Endodermal cell (in vitro differentiated cells): Measurements from ENCODE around the gene NTRK3. TPM values are rescaled to one million over a fixed set of nuclear protein-coding genes. Genes with fewer than 3 reads are reported as not detected.
A peak's percentile ranks its signal among the peaks of the same experiment; 100 is the strongest.

Experiments used
- DNase-seq: peaks from one replicate; pipeline ENCODE4 v3.0.0-alpha.2; 2017
- H3K27ac ChIP-seq: 2 replicates; pipeline ENCODE4 v1.5.1; 2013; ENCODE audit warnings: mild to moderate bottlenecking, low read depth, low read length, moderate library complexity
- H3K27me3 ChIP-seq: 2 replicates; pipeline ENCODE4 v1.6.1; 2013; ENCODE audit warnings: mild to moderate bottlenecking, low read length, moderate library complexity; ENCODE audit not compliant: insufficient read depth, control insufficient read depth, poor library complexity, severe bottlenecking
- H3K36me3 ChIP-seq: 2 replicates; pipeline ENCODE4 v1.7.0; 2013; ENCODE audit warnings: mild to moderate bottlenecking, low read length, moderate library complexity; ENCODE audit not compliant: control insufficient read depth, insufficient read depth
- H3K4me1 ChIP-seq: one replicate; pipeline ENCODE4 v1.7.0; 2013; ENCODE audit warnings: low read length; ENCODE audit not compliant: control insufficient read depth, insufficient read depth
- H3K4me3 ChIP-seq: 2 replicates; pipeline ENCODE4 v1.5.1; 2013; ENCODE audit warnings: mild to moderate bottlenecking, low read length, moderate library complexity
- H3K9ac ChIP-seq: 2 replicates; pipeline ENCODE4 v1.6.1; 2013; ENCODE audit warnings: mild to moderate bottlenecking, low read length, moderate library complexity; ENCODE audit not compliant: poor library complexity, severe bottlenecking; ENCODE audit errors: extremely low read depth
- H3K9me3 ChIP-seq: 2 replicates; pipeline ENCODE4 v1.6.1; 2013; ENCODE audit warnings: mild to moderate bottlenecking, low read length, moderate library complexity; ENCODE audit not compliant: control insufficient read depth
- H3K27ac Mint-ChIP-seq: 2 replicates; pipeline ENCODE4 v1.8.0; 2020; ENCODE audit warnings: mixed read lengths
- H3K27me3 Mint-ChIP-seq: 2 replicates; pipeline ENCODE4 v1.8.0; 2021; ENCODE audit warnings: mild to moderate bottlenecking, mixed read lengths; ENCODE audit not compliant: insufficient read depth
- H3K36me3 Mint-ChIP-seq: 2 replicates; pipeline ENCODE4 v1.8.0; 2020; ENCODE audit warnings: low read depth, mixed read lengths
- H3K4me1 Mint-ChIP-seq: 2 replicates; pipeline ENCODE4 v1.8.0; 2020; ENCODE audit warnings: mixed read lengths
- H3K4me3 Mint-ChIP-seq: 2 replicates; pipeline ENCODE4 v1.8.0; 2020; ENCODE audit warnings: mild to moderate bottlenecking, moderate library complexity, mixed read lengths
- H3K9me3 Mint-ChIP-seq: 2 replicates; pipeline ENCODE4 v1.8.0; 2020; ENCODE audit warnings: mild to moderate bottlenecking, mixed read lengths
- WGBS, 2 experiments: methylation state at CpG; one replicate each; pipeline versions ENCODE4 v1.1.5 to v1.1.7; 2013; ENCODE audit warnings: missing lambda C conversion rate in 2 of 2, mixed read lengths in 1 of 2; ENCODE audit not compliant: insufficient coverage in 1 of 2, insufficient read length in 1 of 2; 5-methylcytosine and 5-hydroxymethylcytosine counted together
- total RNA-seq, 2 donors: library from RNA; stranded (reverse); fragmentation: NEBNext Ultra II Directional in 1 of 2; extraction: Animal tissue kit (Norgen Biotek cat#: 25700) in 1 of 2; gene quantifications; 2 replicates in 1 of 2; 3 replicates in 1 of 2; pipeline ENCODE4 v1.2.1, GENCODE V29; 2021
- TF ChIP-seq, protein P1 (sequence below): fragments of 200-600 bp; sonication (generic); conservative IDR thresholded peaks from 2 replicates; pipeline ENCODE4 v1.5.0; 2021; ENCODE audit warnings: antibody characterized with exemption, mild to moderate bottlenecking

NTRK3 gene
- total RNA-seq, 2 donors from 2014 or later, result 0.11 to 0.86 TPM

GRCh38 chr15:88126695-88127431 is 129.7 kb downstream of the NTRK3 start:
- WGBS, 2 experiments, result 89% methylated on average over 6 of the region's 6 CpGs; no CpG with 5 or more reads in 1 of the 2 experiments
- Mint-ChIP-seq H3K4me3 (no peak overlapping the region), H3K27me3 (peaks cover 92% of the 10 kb centered on the region), H3K4me1 (peaks cover 18% of the 10 kb centered on the region), H3K36me3 (no peaks in the 10 kb centered on the region), H3K27ac (no peak overlapping the region), H3K9me3 (no peaks in the 10 kb centered on the region)
- Histone ChIP-seq H3K27ac (no peak overlapping the region), H3K9me3 (no peaks in the 10 kb centered on the region), H3K4me1 (peaks cover 14% of the 10 kb centered on the region), H3K9ac (no peak overlapping the region), H3K27me3 (peaks cover 59% of the 10 kb centered on the region), H3K36me3 (no peaks in the 10 kb centered on the region), H3K4me3 (no peak overlapping the region)
- TF ChIP-seq, protein P1, sequence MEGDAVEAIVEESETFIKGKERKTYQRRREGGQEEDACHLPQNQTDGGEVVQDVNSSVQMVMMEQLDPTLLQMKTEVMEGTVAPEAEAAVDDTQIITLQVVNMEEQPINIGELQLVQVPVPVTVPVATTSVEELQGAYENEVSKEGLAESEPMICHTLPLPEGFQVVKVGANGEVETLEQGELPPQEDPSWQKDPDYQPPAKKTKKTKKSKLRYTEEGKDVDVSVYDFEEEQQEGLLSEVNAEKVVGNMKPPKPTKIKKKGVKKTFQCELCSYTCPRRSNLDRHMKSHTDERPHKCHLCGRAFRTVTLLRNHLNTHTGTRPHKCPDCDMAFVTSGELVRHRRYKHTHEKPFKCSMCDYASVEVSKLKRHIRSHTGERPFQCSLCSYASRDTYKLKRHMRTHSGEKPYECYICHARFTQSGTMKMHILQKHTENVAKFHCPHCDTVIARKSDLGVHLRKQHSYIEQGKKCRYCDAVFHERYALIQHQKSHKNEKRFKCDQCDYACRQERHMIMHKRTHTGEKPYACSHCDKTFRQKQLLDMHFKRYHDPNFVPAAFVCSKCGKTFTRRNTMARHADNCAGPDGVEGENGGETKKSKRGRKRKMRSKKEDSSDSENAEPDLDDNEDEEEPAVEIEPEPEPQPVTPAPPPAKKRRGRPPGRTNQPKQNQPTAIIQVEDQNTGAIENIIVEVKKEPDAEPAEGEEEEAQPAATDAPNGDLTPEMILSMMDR, result no peak
- DNase-seq, result no peak

DNA sequence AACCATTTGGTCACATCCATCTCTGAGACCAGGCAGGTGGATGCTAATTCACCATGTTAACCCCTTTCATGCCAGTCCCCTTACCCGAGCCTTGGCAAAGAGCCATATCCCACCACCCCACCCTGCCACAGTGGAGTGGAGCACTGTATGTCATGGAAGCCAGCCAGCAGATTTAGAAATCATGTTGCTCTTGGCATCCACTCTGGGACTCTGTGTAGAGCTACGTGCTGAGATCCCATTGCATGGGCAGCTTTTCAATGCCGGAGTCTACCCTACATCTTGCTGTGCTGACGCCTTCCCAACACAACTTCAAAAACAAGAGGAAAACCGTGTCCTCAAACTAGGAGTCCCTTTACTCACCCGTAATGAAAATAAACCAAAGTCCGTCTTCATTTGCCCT is 131.0 kb downstream of the NTRK3 start:
- H3K27me3 ChIP-seq, result peaks cover 46% of the 10 kb centered on the region
- H3K4me3 ChIP-seq, result no peak overlapping the region
- Mint-ChIP-seq H3K27ac (no peak overlapping the region), H3K4me3 (no peak overlapping the region), H3K27me3 (peaks cover 85% of the 10 kb centered on the region), H3K36me3 (no peaks in the 10 kb centered on the region), H3K4me1 (peaks cover 18% of the 10 kb centered on the region), H3K9me3 (no peaks in the 10 kb centered on the region)
- TF ChIP-seq, protein P1, result no peak
- H3K9ac ChIP-seq, result no peak overlapping the region
- H3K36me3 ChIP-seq, result no peaks in the 10 kb centered on the region
- no peak overlapping the region for H3K27ac ChIP-seq
- WGBS, 2 experiments, result 91 to 95% methylated on average over 7 of the region's 7 CpGs
- no peak for DNase-seq
- H3K9me3 ChIP-seq, result no peaks in the 10 kb centered on the region
- peaks cover 14% of the 10 kb centered on the region for H3K4me1 ChIP-seq

- Mint-ChIP-seq H3K27me3 (peaks cover 85% of the 10 kb centered on the region), H3K36me3 (no peaks in the 10 kb centered on the region), H3K9me3 (no peaks in the 10 kb centered on the region), H3K4me1 (peaks cover 18% of the 10 kb centered on the region), H3K27ac (no peak overlapping the region), H3K4me3 (no peak overlapping the region)
- TF ChIP-seq, protein P1, result peak; percentile 40
- Histone ChIP-seq H3K4me3 (no peak overlapping the region), H3K4me1 (peaks cover 14% of the 10 kb centered on the region), H3K36me3 (no peaks in the 10 kb centered on the region), H3K27me3 (peaks cover 39% of the 10 kb centered on the region), H3K9me3 (no peaks in the 10 kb centered on the region), H3K9ac (no peak overlapping the region), H3K27ac (no peak overlapping the region)
- no peak for DNase-seq
- 65 to 81% methylated on average over 3 to 5 of the region's 5 CpGs for WGBS, 2 experiments
Measured at GRCh38 chr15:88124199-88124598, 132.3 kb downstream of the NTRK3 start.
